GM18507 (cell line): ENCODE data around the gene GNG7.

Source experiments
- DNase-seq: peaks from one replicate; pipeline ENCODE4 v3.0.0; 2011; ENCODE audit warnings: low read depth; ENCODE audit not compliant: insufficient read length; ENCODE audit errors: extremely low spot score
- FAIRE-seq: peaks from 2 replicates; lab custom pipeline; 2011; peaks lifted over from hg19 to GRCh38; lab: Jason Lieb, UNC

The GNG7 gene

DNA sequence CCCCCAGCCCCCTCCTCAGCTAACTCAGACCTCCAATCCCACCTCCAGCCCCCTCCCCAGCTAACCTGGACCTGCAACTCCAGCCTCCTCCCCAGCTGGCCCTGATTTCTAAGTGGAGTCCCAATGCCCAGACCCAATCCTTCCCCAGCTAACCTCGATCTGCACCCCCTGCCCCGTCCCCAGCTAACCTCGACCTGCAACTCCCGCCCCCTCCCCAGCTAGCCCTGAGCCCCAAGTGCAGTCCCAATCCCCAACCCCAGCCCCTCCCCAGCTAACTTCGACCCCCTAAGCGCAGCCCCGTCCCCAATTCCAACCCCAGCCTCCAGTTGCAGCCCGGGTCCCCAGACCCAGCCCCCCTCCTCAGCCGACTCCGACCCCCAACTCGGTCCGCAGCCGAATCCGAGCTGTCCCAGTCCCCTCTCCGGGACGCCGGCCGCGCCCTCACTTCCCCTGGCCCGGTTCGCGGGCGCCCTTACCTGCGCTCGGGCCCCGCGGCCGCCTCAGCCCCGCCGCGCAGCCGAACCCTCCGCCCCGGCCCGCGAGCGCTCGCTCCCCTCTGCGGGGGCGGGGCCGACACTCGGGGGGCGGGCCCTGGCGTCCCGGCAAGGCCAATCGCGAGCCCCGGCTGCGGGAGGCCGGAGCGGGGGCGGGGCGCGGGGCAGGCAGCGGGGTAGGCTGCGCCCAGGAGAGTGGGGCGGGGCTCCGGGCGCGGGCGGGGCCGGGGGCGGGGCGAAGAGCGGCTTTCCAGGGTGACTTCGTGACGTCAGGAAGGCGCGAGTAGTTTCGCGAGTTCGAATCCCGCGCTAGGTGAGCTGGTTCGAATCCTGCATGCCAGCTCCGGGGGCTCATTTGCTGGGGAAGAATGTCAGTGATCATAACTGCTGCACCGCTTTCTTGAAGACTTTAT lies at the start of gene GNG7:
GNG7 (minus strand) TSS at position 525 of the 907 bp plus-strand sequence. CDS start 182,006 bp downstream, outside the sequence.
- FAIRE-seq (peak; percentile 67), DNase-seq (peak; percentile 100)

DNA sequence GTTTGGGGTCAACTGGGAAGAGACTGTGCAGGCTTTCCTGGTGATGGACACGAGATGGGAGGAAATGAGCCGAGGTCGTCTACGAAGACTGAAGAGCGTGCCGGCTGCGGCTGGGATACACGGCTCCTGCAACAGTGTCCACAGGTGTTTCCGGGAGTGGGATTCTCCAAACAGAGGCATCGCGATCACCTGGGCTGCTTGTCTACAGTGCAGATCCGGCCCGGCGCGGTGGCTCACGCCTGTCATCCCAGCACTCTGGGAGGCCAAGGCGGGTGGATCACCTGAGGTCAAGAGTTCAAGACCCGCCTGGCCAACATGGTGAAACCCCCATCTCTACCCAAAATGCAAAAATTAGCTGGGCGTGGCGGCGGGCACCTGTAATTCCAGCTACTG lies 48.9 kb upstream of the GNG7 start:
- FAIRE-seq (no peak), DNase-seq (no peak)

DNA sequence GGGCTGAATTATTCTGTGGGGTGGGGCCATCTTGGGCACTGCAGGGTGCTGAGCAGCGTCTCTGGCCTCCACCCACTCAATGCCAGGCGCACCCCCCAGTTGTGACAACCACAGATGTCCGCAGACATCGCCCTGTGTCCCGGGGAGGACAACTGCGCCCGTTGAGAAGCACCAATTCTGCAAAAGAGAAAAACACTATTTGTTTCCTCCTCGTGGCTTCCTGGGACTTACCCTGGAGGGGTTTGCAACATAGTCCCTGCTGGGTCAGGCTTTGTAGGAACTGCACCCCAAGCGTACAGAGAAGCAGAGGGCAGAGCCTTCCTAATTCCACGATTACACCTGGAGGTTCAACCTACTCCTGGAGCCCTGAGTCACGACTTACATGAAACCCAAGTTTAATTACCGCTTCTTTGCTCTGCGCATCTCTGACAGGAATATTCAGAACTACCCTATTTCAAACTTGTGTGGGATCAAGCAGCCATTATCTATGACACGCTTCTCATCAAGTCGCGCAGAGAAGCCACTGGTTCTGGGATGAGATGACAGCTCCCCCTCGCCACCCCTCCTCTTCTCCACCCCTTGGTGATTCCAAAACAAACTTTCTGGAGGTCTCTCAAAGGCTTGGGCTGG lies 48.4 kb upstream of the GNG7 start:
- DNase-seq (no peak), FAIRE-seq (no peak)

DNA sequence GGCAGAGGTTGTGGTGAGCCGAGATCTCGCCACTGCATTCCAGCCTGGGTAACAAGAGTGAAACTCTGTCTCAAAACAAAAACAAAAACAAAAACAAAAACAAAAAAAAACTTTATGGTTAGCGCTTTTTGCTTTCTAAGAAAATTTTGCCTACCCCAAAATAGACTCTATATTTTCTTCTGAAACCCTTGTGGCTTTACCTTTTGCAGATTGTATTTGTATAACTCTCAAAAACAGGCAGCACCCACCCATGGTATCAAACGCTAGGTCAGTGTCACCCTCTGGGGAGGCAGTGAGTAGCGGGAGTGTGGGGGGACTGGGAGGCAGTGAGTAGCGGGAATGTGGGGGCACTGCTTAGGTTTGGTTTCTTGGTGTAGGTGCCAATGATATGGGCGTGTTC lies 44.9 kb upstream of the GNG7 start:
- DNase-seq (no peak), FAIRE-seq (no peak)

DNA sequence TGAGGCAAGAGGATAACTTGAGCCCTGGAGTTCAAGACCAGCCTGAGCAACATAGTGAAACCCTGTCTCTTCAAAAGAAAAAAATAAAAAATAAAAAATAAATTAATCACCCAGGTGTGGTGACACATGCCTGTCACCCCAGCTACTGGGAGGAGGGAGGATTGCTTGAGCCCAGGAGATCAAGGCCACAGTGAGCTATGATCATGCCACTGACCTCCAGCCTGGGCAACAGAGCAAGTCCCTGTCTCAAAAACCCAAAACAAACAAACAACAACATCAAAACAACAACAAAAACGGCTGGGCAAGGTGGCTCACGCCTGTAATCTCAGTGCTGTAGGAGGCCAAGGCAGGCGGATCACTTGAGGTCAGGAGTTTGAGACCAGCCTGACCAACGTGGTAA lies 41.6 kb upstream of the GNG7 start:
- FAIRE-seq (no peak), DNase-seq (no peak)

DNA sequence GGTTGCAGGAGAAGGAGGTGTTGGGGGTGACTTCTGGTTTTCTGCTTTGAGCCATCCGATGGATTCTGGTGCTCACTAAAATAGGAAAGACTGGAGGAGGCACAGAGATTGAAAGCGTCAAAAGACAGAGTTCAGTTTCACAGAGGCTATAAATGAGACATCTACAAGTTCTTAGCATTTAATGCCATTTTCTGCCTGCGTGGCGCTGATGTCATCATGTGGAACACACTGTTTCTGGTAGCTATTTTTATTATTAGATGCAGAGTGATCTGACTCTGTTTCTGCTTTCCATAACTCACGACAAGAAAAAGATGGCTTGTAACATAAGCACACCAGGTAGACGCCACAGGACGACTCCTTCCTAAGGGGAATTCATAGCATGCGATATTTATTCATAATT lies 40.6 kb upstream of the GNG7 start:
- FAIRE-seq (no peak), DNase-seq (no peak)

DNA sequence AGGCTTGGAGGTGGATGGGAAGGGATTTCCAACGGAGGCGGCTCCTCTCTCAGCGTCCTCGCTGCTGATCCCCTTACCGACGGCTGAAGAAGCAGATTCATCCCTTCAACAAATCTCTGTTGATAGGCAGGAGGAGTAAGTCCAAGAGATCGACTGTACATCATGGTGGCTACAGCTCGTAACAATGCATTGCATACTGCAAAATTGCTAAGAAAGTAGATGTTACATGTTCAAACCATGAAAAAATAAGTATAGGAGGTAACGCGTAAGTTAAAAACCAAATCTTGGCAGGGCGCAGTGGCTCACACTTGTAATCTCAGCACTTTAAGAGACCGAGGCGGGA lies 37.8 kb upstream of the GNG7 start:
- FAIRE-seq (no peak), DNase-seq (no peak)

DNA sequence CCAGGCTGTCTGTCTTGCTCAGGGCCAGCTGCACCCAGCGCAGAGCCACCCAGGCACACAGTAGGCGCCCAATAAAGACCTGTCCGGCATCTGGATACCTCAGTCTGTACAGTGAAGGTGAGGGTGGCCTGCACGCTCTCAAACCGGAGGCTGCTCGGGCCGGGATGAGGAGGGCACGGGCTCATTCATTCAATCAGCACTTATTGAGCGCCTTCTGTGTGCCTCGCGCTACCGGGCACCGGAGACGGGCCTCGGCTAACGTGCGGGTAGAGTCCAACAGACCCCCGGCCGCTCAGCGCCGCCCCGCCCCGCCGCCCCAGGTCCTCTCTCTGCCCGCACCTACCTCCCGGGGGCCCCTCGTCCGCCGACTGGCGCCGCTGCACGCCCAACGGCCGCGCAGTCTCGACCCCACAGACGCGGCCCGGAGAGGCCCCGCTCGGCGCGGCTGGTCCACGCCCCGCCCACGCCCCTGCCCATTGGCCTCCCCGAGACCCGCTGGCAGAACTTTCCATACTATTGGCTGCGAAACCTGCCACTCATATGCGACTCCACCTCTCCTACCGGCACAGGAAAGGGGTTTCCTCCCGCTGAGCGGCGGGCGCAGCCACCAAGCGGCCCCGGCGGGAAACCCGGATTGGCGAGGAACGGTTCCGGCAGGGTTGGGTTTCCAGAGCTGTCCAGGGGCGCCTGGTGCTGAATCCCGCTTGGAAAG lies 37.3 kb upstream of the GNG7 start, which contains the start of gene SLC39A3:
SLC39A3 (minus strand) TSS at position 416 of the 712 bp plus-strand sequence. CDS start 2,760 bp downstream, outside the sequence.
- FAIRE-seq (peak; percentile 95), DNase-seq (peak; percentile 100)

DNA sequence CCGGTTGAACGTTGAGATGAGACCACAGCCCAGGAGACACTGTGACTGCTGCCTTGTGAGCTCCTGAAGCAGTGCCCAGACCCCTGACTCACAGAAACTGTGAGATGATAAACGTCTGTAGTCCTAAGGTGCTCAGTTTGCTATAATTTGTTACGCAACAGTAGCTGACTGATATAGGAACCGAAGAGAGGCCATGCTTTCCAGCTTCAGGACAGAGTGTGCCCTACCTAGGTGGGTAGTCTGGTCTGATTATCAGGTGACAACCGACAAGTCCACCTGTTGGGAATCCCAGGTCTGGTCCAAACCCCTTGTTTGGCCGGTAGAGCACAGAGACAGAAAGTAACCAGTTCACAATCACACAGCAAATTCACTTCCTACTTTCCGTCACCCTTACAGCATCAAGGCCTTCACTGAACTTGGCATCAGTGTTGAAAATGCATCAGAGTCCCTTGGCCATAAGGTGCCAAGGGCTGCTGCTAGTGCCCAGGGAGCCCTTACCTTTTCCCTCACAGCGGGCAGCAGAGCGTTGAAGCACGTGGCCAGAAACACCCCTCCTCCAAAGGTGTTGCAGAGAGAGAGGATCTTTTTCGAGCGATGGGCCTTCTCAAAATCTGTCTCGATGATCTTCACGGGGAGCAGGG lies 34.2 kb upstream of the GNG7 start:
- no peak for FAIRE-seq
- DNase-seq, result no peak

DNA sequence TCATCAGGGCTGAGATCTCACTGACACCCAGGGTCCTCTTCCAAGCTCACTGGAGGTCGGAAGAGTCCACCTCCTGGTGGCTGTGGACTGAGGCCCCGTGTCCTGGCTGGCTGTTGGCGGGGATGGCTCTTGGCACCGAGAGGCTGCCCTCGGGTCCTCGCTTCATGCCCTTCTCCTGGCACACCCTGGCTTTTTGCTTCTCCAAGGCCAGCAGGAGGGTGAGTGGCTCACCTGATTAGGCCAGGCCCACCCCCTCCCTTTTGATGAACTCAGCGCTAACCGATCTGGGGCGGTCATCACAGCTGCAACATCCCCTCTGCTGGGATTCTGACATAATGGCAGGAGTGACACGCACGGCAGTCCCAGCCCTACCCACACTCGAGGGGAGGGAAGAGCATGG lies 32.9 kb upstream of the GNG7 start:
- no peak for DNase-seq
- FAIRE-seq, result no peak

DNA sequence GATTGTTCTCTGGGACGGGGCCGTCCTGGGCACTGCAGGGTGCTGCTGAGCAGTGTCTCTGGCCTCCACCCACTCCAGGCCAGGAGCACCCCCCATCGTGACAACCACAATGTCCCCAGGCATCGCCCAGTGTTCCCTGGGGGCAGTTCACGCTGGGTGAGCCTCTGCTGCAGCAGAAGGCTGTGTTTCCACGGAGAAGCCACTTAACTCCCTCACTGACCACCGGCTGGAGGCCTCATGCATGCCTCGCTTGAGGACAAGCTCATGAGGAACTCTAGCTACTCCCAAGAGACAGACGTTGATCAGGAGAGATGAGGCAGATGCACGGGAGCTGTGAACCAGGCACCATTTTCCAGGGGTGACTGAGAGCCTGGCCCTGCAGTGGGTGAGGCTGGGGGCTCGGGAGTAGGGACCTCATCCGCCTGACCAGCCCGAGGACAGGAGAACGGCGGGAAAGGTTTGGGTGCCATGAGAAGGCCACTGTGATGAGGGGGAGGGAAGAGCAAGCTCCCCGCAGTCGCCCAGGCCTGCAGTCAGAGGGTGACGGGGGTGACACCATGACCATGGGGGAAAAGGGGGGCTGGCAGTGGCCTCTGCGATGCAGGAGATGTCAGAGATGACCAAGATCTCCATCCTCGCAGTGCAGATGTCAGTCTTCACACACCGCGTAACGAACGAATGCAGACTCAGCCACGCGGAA lies 32.2 kb upstream of the GNG7 start:
- FAIRE-seq (no peak), DNase-seq (no peak)

DNA sequence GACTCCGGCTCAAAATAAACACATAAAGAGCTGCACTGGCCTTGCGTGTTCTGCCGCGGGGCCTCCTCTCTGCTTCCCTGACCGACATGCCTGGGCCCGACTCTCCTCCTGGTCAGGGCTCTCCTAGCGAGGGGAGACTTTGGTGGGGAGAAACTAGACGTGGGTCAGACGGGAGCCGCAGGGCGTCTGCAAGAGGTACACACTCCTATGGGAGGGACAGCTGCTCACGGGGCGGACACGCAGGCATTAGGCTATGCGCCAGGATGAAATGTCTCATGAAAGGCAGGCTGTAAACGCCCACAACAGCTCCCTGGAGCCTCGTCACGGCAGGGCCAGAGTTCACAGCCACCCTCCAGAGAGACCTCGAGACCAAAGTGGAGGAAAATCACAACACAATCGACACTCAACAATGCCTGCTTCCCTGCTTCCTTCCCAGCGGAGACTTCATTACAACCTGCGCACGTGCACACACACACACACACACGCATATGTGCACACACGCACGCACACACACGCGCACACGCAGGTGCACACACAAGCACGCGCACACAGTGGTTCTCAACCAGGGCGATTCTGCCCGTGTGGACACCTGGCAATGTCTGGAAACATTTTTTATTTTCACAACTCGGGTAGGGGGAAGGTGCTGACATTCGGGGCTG lies 31.6 kb upstream of the GNG7 start:
- FAIRE-seq, result no peak
- no peak for DNase-seq

DNA sequence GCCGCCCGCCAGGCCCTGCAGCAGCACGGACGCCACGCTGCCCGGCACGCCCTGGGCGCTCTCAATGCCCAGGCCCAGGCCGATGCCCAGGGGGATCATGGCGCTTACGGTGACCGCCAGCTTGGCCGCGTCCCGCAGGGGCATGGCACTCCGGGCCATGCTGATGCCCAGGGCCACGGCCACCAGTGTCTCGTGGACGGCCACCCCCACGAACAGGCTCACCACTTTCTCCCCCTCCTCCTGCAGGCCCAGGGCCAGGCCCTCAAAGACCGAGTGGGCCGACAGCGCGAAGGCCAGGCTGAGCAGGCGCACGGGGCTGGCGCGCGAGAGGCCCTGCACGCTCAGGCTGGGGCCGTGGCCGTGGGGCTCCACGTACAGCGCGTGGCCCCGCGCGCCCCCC lies 30.4 kb upstream of the GNG7 start:
- FAIRE-seq (no peak), DNase-seq (no peak)

DNA sequence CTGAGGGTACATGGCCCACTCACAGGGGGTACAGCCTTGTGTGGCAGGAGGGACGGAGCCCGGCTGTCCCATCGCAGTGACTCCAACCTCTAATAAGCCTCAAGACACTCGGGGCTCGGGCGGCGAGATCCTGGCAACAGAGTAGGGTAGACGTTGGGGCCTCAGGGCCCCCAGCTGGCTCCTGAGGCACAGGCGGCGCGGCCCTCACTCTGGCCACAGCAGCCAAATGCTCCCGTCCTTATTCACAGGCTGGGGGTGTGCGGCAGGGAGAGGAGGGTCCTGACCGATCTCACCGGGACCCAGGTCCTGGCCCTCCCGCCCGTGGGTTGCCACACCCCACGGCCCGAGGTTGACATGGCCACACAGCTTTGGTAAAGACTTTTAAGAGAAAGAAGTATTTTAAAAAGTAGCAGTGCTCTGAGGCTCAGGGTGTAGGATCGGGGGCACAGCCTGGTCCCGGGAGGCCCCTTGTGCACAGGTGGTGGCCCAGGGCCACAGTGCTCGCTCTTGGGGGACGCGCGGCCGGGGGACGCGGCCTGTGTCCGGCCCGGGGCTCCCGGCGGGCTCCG lies 29.7 kb upstream of the GNG7 start:
- DNase-seq (no peak), FAIRE-seq (no peak)

DNA sequence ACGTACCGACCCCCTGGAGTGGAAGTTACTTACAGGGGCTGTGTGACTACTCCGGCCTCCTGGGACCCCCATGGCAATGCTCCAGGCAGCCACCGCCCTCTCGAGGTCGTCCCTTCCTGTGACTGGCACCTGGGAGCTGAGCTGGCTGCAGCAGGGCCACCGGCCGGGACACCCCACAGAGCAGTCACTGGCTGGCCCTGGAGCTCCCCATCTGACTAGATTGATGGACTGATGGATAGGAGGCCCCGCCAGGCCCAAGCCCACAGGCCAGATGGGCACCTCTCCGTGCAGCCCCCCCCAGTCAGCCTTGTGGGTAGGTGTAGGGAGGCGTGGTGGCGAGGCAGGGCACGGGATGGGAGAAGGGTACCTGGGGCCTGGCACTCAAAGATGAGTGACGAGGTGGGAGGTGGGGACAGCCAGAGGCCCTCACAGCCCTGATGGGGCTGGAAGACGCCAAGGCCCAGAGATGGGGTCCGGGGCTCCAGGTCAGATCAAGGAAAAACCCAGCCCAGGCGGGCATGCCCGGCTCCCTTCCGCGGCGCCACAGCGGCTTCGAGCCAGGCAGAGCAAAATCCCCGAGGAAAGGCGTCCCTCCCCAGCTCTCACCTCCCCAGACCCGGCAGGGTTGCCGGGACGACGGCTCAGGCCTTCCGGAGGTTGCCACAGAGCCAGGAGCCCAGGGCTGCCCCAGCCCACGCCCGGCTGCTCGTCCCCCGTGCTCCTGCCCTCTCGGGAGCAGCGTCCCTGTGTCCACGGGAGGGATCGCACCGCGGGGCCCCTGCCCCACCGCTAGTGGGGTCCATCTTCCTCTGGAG lies 28.9 kb upstream of the GNG7 start:
- FAIRE-seq (no peak), DNase-seq (no peak)

DNA sequence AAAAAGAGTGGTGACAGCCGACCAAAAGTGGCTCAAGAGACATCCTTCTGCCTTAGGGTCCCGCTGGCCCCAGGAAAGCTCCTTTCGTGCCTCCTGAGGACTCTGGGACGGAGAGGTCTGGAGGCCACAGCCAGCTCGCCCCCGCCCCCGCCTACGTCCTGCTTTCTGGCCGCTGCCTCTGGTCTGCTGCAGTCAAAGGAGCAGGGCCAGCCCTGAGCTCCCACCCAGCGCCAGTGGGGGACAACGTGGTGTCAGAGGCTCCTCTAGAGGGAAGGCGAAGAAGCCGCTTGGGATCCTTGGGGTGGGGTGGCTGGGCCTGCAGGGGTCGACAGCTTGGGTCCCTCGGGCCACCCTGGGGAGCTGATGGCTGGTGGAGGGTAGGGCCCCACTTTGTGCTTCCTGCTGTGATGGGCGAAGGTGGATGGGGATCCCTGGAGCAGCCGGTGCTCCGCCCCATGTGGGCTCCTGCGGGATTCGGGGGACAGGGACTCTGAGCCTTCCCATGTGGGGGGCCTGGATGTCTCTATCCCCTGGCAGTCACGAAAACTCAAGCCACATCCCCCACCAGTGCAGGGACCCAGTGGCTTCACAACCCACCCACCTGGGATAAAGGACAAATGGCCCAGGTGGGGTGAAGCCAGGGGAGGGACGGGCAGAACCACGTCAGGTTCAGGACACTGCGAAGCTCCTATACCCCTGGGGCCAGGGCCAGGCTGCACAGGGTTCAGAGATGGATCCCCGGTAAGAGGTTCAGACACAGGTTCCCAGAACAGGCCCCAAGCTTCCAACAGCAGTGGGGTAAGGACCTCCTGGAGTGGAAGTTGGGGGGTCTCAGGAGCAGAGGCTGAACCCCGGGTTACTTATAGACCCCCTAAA lies 27.7 kb upstream of the GNG7 start:
- DNase-seq, result no peak
- FAIRE-seq, result no peak
